Bronchial smooth muscle cell (primary cell): ENCODE results near the gene CSTF2T. TPM values are rescaled to one million over a fixed set of nuclear protein-coding genes. Genes with fewer than 3 reads are reported as not detected.

Experiments used
- total RNA-seq: library from RNA; depleted of rRNA; stranded (reverse); fragments of >200 nt; gene quantifications from 2 replicates; pipeline ENCODE4 v1.2.1, GENCODE V29; 2014

Gene CSTF2T, protein sequence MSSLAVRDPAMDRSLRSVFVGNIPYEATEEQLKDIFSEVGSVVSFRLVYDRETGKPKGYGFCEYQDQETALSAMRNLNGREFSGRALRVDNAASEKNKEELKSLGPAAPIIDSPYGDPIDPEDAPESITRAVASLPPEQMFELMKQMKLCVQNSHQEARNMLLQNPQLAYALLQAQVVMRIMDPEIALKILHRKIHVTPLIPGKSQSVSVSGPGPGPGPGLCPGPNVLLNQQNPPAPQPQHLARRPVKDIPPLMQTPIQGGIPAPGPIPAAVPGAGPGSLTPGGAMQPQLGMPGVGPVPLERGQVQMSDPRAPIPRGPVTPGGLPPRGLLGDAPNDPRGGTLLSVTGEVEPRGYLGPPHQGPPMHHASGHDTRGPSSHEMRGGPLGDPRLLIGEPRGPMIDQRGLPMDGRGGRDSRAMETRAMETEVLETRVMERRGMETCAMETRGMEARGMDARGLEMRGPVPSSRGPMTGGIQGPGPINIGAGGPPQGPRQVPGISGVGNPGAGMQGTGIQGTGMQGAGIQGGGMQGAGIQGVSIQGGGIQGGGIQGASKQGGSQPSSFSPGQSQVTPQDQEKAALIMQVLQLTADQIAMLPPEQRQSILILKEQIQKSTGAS
- total RNA-seq: 18.0 and 26.0 TPM in 2 replicates

DNA sequence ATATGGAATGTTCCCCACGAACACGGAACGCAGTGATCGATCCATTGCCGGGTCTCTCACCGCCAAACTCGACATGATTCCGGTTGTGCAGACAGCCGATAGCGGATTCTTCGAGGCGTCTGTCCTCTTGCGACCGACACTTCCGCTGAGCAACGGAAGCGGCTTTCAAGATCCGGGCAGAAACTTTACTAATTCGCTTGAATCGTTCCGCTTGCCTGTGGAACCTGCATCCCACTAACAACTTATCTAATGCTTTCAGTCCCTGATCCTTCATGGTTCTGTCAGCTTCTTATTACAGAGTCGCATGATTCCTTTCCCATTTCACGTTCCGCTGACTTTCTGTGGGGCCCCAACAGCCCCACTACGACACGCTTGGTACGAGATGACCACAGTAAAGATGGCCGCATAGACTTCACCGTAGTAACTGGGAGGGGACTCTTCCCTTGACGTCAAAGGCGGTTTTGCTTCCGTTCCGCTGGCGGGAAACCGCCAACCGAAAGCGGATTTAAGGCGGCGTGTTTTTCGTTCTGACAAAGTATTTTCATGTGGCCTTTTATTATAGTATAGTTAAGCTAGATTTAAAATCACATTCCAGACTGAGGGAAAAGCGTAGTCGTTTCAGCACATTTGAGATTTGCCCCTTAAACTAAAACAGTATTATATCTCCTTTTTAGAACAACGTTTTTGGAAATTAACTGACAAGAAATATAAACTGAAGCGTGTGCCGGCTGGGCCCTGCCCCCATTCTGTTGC is at the start of gene CSTF2T:
Gene CSTF2T, minus strand, starts transcription at position 121 of the 753 bp plus-strand sequence. Its CDS starts 46 bp downstream, at position 75.

